GM10248 (cell line): Measurements from ENCODE around the gene CSNK1G1.
A peak's percentile ranks its signal among the peaks of the same experiment; 100 is the strongest.

Experiments used
- CTCF ChIA-PET: fragments of 300-600 bp; sonication (Branson Sonifier 250); formaldehyde crosslinking; extraction: SDS; loops from one replicate; lab custom pipeline; 2021; ENCODE audit warnings: antibody characterized with exemption; lab: Yijun Ruan, JAX
- POLR2A ChIA-PET: fragments of 350-650 bp; sonication (Branson Sonifier 250); formaldehyde crosslinking; extraction: SDS; loops from one replicate; lab custom pipeline; 2020; ENCODE audit warnings: antibody characterized with exemption; lab: Yijun Ruan, JAX
- DNase-seq: peaks from one replicate; pipeline ENCODE4 v3.0.0; 2012; ENCODE audit errors: extremely low spot score
- CTCF ChIP-seq: IDR thresholded peaks from 2 replicates; pipeline ENCODE4 v1.5.1; 2012; ENCODE audit warnings: mild to moderate bottlenecking, low read depth; ENCODE audit errors: extremely low read depth, missing control alignments, control extremely low read depth

CSNK1G1 gene

GRCh38 chr15:64146041-64146440 lies 209.9 kb downstream of the CSNK1G1 start:
- no peak for TF ChIP-seq CTCF
- no peak for DNase-seq
- POLR2A ChIA-PET, result interaction anchor here (1.3 kb wide), 1 partner anchor 11 kb away, joined by 3 read pairs; no protein-coding TSS in a partner anchor
- CTCF ChIA-PET, result interaction anchor here (1.3 to 4.0 kb wide), 4 partner anchors 8 to 78 kb away, joined by 3 to 59 read pairs (median 6); no protein-coding TSS in a partner anchor

- ChIA-PET CTCF (interaction anchor here (0.7 to 4.0 kb wide), 13 partner anchors 8 to 839 kb away, joined by 3 to 59 read pairs (median 3); partner anchors contain the start of gene CIAO2A), POLR2A (interaction anchor here (1.3 to 1.5 kb wide), 2 partner anchors 8 to 12 kb away, joined by 3 to 10 read pairs; no protein-coding TSS in a partner anchor)
- DNase-seq, result peak; percentile 82
- TF ChIP-seq CTCF, result no peak
These were observed 211.2 kb downstream of the CSNK1G1 start for GRCh38 chr15:64144565-64145281.

- ChIA-PET POLR2A (interaction anchor here (1.5 kb wide), 1 partner anchor 9 kb away, joined by 10 read pairs; no protein-coding TSS in a partner anchor), CTCF (interaction anchor here (0.8 to 4.0 kb wide), 11 partner anchors 10 to 839 kb away, joined by 3 to 59 read pairs (median 5); partner anchors contain the start of gene CIAO2A)
- no peak for DNase-seq
- no peak for TF ChIP-seq CTCF
These were observed 211.8 kb downstream of the CSNK1G1 start for GRCh38 chr15:64144192-64144564.

GRCh38 chr15:64143276-64143675 lies 212.7 kb downstream of the CSNK1G1 start:
- CTCF ChIA-PET, result interaction anchor here (1.4 to 4.0 kb wide), 5 partner anchors 10 to 49 kb away, joined by 3 to 59 read pairs (median 7); partner anchors contain the start of gene CIAO2A
- TF ChIP-seq CTCF, result no peak
- POLR2A ChIA-PET, result no interaction called here
- DNase-seq, result no peak

- POLR2A ChIA-PET, result no interaction called here
- CTCF ChIA-PET, result interaction anchor here (1.0 to 2.8 kb wide), 6 partner anchors 8 to 30 kb away, joined by 3 to 20 read pairs (median 4); partner anchors contain the start of gene SNX22
- no peak for TF ChIP-seq CTCF
- no peak for DNase-seq
These were observed 214.0 kb downstream of the CSNK1G1 start for GRCh38 chr15:64141798-64142512.

GRCh38 chr15:64138331-64138941 lies 217.5 kb downstream of the CSNK1G1 start:
- POLR2A ChIA-PET, result no interaction called here
- CTCF ChIA-PET, result interaction anchor here (1.5 to 2.1 kb wide), 2 partner anchors 15 to 16 kb away, joined by 3 to 14 read pairs; no protein-coding TSS in a partner anchor
- TF ChIP-seq CTCF, result no peak
- no peak for DNase-seq
